Caco-2 (cell line): ENCODE data around the gene ATG4C. TPM values are rescaled to one million over a fixed set of nuclear protein-coding genes. Genes with fewer than 3 reads are reported as not detected.

Experiments used
- BruUV-seq: library from RNA; stranded (reverse); fragments of 400-500 nt; replicated peaks from 2 replicates; lab custom pipeline; 2021; lab: Mats Ljungman, UMichigan
- CTCF ChIA-PET: fragments of 300-600 bp; sonication (Branson Sonifier 250); formaldehyde crosslinking; loops from one replicate; lab custom pipeline; 2022; ENCODE audit warnings: antibody characterized with exemption; lab: Charles Lee
- POLR2A ChIA-PET: fragments of 300-600 bp; sonication (Branson Sonifier 250); formaldehyde crosslinking; loops from one replicate; lab custom pipeline; 2022; ENCODE audit warnings: antibody characterized with exemption; lab: Charles Lee
- DNase-seq, 2 experiments: peaks; one replicate each; pipeline versions ENCODE4 v3.0.0 to v3.0.0-alpha.2; 2020 to 2022
- H3K27me3 ChIP-seq: replicated peaks from 2 replicates; pipeline ENCODE4 v1.6.0; 2011; ENCODE audit warnings: low read length; ENCODE audit not compliant: control insufficient read depth, insufficient read depth
- H3K36me3 ChIP-seq: 2 replicates; pipeline ENCODE4 v1.5.1; 2011; ENCODE audit warnings: low read length; ENCODE audit not compliant: control insufficient read depth, insufficient read depth
- H3K4me1 ChIP-seq: fragments of 250-450 bp; sonication (Bioruptor Pico); 2 replicates; pipeline ENCODE4 v1.5.1; 2020; ENCODE audit warnings: mild to moderate bottlenecking
- H3K4me3 ChIP-seq: 2 replicates; pipeline ENCODE4 v1.5.1; 2011; ENCODE audit warnings: low read depth, mild to moderate bottlenecking, control low read depth, low read length
- H3K9me3 ChIP-seq: fragments of 250-450 bp; sonication (Bioruptor Pico); 2 replicates; pipeline ENCODE4 v1.5.1; 2020; ENCODE audit warnings: mild to moderate bottlenecking, moderate library complexity
- H3K27ac Mint-ChIP-seq: one replicate; pipeline ENCODE4 v1.8.0; 2022; ENCODE audit warnings: mixed read lengths; ENCODE audit not compliant: unreplicated experiment
- H3K27me3 Mint-ChIP-seq: one replicate; pipeline ENCODE4 v1.8.0; 2022; ENCODE audit warnings: mixed read lengths; ENCODE audit not compliant: insufficient read depth, unreplicated experiment
- H3K36me3 Mint-ChIP-seq: one replicate; pipeline ENCODE4 v1.8.0; 2022; ENCODE audit warnings: mild to moderate bottlenecking, mixed read lengths; ENCODE audit not compliant: insufficient read depth, unreplicated experiment
- H3K4me1 Mint-ChIP-seq: one replicate; pipeline ENCODE4 v1.8.0; 2022; ENCODE audit warnings: low read depth, mixed read lengths; ENCODE audit not compliant: unreplicated experiment
- H3K4me3 Mint-ChIP-seq: one replicate; pipeline ENCODE4 v1.8.0; 2022; ENCODE audit warnings: mild to moderate bottlenecking, moderate library complexity, mixed read lengths; ENCODE audit not compliant: unreplicated experiment
- H3K9me3 Mint-ChIP-seq: one replicate; pipeline ENCODE4 v1.8.0; 2022; ENCODE audit warnings: mixed read lengths; ENCODE audit not compliant: unreplicated experiment
- CTCF ChIP-seq, 2 experiments: fragments of 200-600 bp in 1 of 2; IDR thresholded peaks; 1 replicate in 1 of 2; 2 replicates in 1 of 2; pipeline versions ENCODE4 v1.5.1 to v1.8.0; 2011 to 2022; ENCODE audit warnings: antibody characterized with exemption in 1 of 2, control low read depth in 1 of 2, inconsistent platforms in 1 of 2, low read depth in 1 of 2, low read length in 1 of 2, mild to moderate bottlenecking in 1 of 2, moderate library complexity in 1 of 2; ENCODE audit not compliant: insufficient read depth in 1 of 2, severe bottlenecking in 1 of 2, unreplicated experiment in 1 of 2
- intact Hi-C: fragments of 100-400 bp; cut with micrococcal nuclease; formaldehyde crosslinking; loops from one replicate; pipeline ENCODE4 v1.10.0; 2022; ENCODE audit not compliant: unreplicated experiment
- total RNA-seq: library from RNA; stranded (reverse); gene quantifications from 2 replicates; pipeline ENCODE4 v1.2.3, GENCODE V29; 2022

ATG4C gene
- total RNA-seq, 1 experiment from 2014 or later: 7.4 TPM

GRCh38 chr1:62869217-62869754 lies 85.4 kb downstream of the ATG4C start:
- H3K9me3 Mint-ChIP-seq: no peaks in the 10 kb centered on the region
- no peaks in the 10 kb centered on the region for H3K27me3 ChIP-seq
- ChIA-PET CTCF (no interaction called here), POLR2A (no interaction called here)
- H3K36me3 ChIP-seq: no peaks in the 10 kb centered on the region
- no peaks in the 10 kb centered on the region for H3K9me3 ChIP-seq
- intact Hi-C loops: no loop called here
- H3K36me3 Mint-ChIP-seq: no peaks in the 10 kb centered on the region
- BruUV-seq: no TSS peak
- DNase-seq: no peak
- no peak overlapping the region for H3K4me3 Mint-ChIP-seq
- peaks cover 4% of the 10 kb centered on the region; the same call in 1 of the 2 replicates for H3K4me1 ChIP-seq
- peaks cover 4% of the 10 kb centered on the region for H3K27me3 Mint-ChIP-seq
- no peak overlapping the region for H3K4me3 ChIP-seq
- H3K4me1 Mint-ChIP-seq: peaks cover 15% of the 10 kb centered on the region
- no peak for TF ChIP-seq CTCF (IDR thresholded peaks at IDR 0.05; ENCODE audit: insufficient read depth in 1 of 2, low read depth in 1 of 2, low read length in 1 of 2, severe bottlenecking in 1 of 2, unreplicated experiment in 1 of 2)
- no peak overlapping the region for H3K27ac Mint-ChIP-seq

GRCh38 chr1:62870148-62870547 lies 86.2 kb downstream of the ATG4C start:
- H3K27me3 ChIP-seq: no peaks in the 10 kb centered on the region
- H3K4me3 Mint-ChIP-seq: no peak overlapping the region
- peaks cover 15% of the 10 kb centered on the region for H3K4me1 Mint-ChIP-seq
- H3K4me1 ChIP-seq: peaks cover 4% of the 10 kb centered on the region; the same call in 1 of the 2 replicates
- peaks cover 4% of the 10 kb centered on the region for H3K27me3 Mint-ChIP-seq
- no peak for DNase-seq
- H3K9me3 Mint-ChIP-seq: no peaks in the 10 kb centered on the region
- ChIA-PET POLR2A (interaction anchor here (0.5 kb wide), 1 partner anchor 31 kb away, joined by 3 read pairs; no protein-coding TSS in a partner anchor), CTCF (no interaction called here)
- peaks cover 3% of the 10 kb centered on the region for H3K36me3 Mint-ChIP-seq
- no TSS peak for BruUV-seq
- H3K4me3 ChIP-seq: no peak overlapping the region
- intact Hi-C loops: no loop called here
- H3K27ac Mint-ChIP-seq: no peak overlapping the region
- H3K36me3 ChIP-seq: no peaks in the 10 kb centered on the region
- TF ChIP-seq CTCF (IDR thresholded peaks at IDR 0.05; ENCODE audit: insufficient read depth in 1 of 2, low read depth in 1 of 2, low read length in 1 of 2, severe bottlenecking in 1 of 2, unreplicated experiment in 1 of 2): no peak
- H3K9me3 ChIP-seq: no peaks in the 10 kb centered on the region

GRCh38 chr1:62875676-62876075 lies 91.7 kb downstream of the ATG4C start:
- no peak for TF ChIP-seq CTCF (IDR thresholded peaks at IDR 0.05; ENCODE audit: insufficient read depth in 1 of 2, low read depth in 1 of 2, low read length in 1 of 2, severe bottlenecking in 1 of 2, unreplicated experiment in 1 of 2)
- Histone ChIP-seq H3K4me3 (no peak overlapping the region), H3K36me3 (no peaks in the 10 kb centered on the region), H3K4me1 (no peaks in the 10 kb centered on the region), H3K27me3 (no peaks in the 10 kb centered on the region), H3K9me3 (no peaks in the 10 kb centered on the region)
- H3K27ac Mint-ChIP-seq: no peak overlapping the region
- H3K27me3 Mint-ChIP-seq: peaks cover 4% of the 10 kb centered on the region
- no peak overlapping the region for H3K4me3 Mint-ChIP-seq
- H3K36me3 Mint-ChIP-seq: peaks cover 6% of the 10 kb centered on the region
- intact Hi-C loops: no loop called here
- ChIA-PET CTCF (no interaction called here), POLR2A (no interaction called here)
- H3K4me1 Mint-ChIP-seq: no peaks in the 10 kb centered on the region
- no peaks in the 10 kb centered on the region for H3K9me3 Mint-ChIP-seq
- no TSS peak for BruUV-seq
- no peak for DNase-seq
